Stimulated activated CD8-positive, alpha-beta memory T cell treated with anti-CD3 and anti-CD28 coated beads, Interleukin-2, amount 100 ng/mL, for 1 hour (primary cell): ENCODE data around the gene ESPNL.

ENCODE experiments used
- DNase-seq, 2 donors: peaks; one replicate each; pipeline ENCODE4 v3.0.0-alpha.2; 2020; ENCODE audit warnings: low read depth in 2 of 2

Gene ESPNL

DNA sequence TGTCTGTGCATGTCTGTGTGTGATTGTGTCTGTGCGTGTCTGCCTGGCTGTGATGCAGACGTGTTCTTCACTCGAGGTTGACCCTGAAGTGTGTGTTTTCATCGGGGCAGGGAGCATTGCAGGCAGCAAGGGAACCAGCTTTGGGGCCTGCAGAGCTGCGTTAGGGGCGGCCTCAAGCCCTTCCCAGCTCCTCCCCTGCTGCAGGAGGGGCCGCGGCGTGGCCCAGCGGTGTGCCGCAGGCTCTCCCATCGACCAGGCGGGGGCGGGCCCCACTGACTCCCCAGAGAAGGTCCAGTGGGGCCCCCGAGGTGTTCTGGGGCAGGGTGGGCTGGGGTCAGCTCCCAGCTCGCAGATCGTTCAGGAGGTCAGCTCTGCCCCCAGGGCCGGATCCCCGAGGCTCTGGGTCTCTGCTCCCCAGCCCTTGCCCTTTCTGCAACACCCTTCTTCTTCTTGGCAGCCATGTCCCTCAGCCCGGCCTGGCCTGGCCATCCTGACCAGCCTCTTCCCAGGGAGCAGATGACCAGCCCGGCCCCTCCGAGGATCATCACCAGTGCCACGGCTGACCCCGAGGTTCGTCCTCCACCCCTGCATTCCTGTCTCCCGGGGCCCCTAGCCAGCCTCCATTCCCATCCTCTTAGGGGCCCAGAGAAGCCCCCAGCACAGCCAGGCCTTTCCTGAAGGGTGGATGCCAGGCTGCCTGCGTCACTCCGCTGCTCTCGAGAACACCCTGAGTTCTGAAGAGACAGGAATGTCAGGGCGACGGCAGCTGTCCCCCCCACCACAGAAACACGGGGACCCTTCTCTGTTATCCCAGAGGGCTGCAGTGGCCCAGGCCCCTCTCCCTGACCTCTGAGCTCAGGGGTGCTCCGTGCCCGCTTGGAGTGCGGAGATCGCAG is 27.3 kb downstream of the ESPNL start:
- no peak for DNase-seq

DNA sequence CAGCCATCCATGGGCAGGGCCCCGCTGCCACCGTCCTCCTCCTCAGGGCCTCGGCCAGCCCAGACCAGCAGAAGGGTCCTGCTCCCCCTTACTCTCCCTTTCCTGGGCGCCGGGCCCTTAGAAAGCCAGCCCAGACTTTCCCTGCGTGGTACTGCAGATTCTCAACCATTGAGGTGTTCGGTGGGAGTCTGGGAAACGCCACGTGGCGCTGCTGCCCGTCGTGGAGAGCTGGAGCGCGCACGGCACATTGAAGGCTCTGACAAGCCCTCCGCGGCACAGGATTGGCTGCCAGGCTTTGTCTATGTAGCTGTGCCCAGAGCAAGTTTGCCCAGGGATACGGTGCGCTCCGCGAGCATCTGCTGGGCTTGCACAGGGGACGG is 27.9 kb downstream of the ESPNL start:
- DNase-seq: no peak

DNA sequence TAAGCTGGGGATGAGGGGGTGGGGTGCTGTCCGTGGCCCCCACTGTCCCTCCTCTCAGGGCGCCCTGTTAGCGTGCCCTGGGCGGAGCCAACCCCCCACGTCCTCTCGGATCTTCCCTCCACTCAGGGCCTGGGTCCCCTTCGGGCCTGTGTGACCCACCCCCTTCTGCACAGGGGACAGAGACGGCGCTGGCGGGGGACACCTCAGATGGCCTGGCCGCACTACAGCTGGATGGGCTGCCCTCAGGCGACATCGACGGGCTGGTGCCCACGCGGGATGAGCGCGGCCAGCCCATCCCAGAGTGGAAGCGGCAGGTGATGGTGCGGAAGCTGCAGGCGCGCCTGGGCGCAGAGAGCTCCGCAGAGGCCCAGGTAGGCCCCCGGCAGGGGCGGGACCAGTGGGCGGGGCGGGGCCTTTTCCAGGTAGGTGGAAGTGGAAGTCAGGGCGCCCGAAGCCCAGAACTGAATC is 28.4 kb downstream of the ESPNL start:
- no peak for DNase-seq

DNA sequence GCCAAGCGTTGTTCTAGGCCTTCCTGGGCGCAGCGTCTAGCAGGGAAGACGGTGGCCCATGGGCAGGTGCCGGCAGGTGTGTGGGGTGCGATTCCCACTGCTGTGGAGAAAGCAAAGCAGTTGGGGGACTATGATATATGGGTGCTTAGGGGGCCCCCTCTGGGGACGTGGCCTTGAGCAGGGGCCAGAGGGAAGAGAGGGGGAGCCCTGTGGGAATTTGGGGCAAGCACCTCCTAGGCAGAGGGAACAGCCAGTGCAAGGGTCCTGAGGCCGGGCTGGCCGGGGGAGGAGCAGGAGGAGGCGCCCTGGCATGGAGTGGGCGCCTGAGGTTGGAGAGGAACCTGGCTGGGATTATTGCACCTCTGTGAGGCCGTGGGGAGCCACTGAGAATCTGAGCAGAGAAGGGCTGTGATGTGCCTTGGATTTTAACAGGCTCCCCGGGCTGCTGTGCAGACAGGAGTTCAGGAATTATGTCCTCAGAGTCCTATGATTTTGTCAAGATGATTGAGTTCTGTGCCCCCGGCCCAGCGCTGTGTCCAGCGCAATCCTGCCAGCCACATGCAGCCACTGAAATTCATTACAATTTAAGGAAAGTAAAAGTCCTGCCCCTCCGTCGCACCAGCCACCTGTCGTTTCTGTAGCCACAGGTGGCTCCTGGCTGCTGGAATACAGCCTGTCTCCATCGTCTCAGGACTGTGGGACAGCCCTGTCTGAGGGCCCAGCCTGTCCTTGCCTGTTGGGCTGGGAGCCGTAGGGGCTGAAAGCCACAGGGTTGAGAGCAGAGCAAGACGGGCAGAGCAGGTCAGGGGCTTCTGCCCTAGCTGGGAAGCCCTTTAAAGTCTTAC is 29.2 kb downstream of the ESPNL start:
- DNase-seq: no peak

DNA sequence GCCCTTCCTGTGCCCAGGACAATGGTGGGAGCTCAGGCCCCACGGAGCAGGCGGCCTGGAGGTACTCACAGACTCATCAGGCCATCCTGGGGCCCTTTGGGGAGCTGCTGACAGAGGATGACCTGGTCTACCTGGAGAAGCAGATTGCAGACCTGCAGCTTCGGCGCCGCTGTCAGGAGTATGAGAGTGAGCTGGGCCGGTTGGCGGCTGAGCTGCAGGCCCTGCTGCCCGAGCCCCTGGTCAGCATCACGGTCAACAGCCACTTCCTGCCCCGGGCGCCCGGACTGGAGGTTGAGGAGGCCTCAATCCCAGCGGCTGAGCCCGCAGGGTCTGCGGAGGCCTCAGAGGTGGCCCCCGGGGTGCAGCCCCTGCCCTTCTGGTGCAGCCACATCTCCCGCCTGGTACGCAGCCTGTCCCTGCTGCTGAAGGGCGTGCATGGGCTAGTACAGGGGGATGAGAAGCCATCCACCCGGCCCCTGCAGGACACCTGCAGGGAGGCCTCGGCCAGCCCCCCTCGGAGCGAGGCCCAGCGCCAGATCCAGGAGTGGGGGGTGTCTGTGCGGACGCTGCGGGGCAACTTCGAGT is 30.1 kb downstream of the ESPNL start:
- DNase-seq: no peak

DNA sequence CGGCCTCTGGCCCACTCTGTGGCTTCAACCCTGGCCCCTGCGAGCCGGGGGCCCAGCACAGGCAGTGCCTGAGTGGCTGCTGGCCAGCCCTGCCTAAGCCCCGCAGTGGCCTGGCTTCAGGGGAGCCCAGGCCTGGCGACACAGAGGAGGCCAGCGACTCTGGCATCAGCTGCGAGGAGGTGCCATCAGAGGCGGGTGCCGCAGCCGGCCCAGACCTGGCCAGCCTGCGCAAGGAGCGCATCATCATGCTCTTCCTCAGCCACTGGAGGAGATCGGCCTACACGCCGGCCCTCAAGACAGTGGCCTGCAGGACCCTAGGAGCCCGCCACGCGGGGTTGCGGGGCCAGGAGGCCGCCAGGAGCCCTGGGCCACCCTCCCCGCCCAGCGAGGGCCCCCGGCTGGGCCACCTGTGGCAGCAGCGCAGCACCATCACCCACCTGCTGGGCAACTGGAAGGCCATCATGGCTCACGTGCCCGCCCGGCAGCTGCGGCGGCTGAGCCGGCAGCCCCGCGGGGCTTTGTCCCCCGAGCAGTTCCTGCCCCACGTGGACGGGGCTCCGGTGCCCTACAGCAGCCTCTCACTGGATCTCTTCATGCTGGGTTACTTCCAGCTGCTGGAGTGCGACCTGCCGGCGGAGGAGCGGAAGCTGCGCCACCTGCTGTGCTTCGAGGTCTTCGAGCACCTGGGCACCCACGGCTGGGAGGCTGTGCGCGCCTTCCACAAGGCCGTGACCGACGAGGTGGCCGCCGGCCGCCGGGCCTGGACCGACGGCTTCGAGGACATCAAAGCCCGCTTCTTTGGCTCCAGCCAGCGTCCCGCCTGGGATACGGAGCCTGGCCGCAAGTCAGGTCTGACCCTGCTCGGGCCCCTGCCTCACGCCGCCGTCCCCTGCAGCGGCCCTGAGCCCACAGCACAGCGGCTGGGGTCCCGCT is 30.8 kb downstream of the ESPNL start:
- DNase-seq: no peak

DNA sequence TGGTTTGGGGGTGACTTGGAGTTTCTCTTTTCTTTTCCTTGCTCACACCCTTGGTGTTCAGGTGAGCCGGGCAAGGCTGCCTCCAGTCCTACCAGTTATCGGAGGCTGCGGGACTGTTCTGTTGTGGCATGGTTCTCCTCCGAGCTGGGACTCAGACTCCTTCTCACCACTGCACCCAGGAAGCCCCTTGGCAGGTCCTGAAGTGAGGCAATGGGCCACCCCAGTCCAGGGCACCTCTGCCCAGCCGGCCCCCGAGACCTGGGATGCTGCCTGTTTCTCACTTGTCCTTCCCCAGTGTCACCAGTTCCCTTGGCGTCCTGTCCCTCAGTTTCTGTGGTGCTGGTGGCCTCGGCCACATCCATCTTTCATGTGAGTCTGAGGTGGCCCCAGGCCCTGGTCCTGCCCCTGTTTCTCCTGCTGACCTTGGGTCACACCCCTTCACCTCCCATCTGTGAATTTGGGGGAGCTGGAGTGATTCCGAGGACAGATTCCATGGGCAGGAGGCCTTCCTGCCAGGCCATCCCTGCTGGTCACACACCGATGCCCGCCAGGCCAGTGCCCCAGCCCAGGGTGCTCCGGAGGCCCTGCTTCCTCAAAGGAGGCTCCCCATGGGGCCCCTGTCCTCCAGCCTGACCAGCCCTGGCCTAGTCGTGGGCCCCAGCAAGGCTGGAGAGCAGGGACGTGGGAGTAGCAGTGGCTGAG is 31.8 kb downstream of the ESPNL start:
- DNase-seq: no peak

DNA sequence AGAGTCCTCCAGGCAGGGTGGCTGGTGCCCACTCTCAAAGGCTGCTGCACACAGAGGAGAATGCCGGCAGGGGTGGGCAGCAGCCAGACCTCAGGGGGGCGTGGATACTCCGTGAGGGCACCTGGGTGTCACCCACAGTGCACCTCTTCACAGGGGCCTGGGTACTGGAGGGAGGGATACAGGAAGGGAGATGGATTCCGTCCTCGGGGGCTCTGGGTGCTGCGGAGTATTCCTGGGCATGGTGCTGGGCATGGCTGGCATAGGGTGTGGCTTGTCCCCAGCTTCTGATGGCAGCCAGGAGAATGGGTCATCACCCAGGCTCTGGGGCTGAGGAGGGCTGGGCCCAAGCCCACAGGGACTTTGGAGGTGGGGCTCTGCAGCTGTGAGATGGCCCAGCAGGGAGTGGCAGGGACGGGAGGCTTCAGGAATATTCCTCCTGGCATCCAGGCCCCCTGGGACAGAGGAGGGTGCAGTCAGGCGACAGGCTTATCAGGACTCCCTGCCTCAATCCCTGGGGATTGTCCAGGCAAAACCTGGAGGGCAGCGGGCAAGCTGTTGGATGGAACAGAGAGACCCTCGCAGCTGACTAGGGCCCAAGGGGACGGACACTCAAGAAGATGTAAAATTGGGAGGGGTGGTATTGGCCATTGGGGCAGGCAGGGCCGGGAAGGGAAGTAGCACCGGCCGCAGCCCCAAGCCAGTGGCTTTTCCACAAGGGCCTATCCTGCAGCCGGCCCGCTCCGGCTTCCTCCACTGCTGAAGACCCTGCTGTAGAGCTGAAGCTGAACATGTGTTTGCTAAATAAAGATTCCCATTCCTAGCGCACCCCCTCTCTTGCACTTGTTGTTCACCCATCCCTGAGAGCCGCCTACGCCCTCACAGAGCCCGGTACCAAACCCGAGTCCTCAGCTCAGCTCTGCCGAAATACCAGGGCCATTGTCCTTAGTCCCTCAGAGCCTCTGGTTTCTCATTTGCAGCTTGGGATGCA is 32.6 kb downstream of the ESPNL start:
- no peak for DNase-seq

DNA sequence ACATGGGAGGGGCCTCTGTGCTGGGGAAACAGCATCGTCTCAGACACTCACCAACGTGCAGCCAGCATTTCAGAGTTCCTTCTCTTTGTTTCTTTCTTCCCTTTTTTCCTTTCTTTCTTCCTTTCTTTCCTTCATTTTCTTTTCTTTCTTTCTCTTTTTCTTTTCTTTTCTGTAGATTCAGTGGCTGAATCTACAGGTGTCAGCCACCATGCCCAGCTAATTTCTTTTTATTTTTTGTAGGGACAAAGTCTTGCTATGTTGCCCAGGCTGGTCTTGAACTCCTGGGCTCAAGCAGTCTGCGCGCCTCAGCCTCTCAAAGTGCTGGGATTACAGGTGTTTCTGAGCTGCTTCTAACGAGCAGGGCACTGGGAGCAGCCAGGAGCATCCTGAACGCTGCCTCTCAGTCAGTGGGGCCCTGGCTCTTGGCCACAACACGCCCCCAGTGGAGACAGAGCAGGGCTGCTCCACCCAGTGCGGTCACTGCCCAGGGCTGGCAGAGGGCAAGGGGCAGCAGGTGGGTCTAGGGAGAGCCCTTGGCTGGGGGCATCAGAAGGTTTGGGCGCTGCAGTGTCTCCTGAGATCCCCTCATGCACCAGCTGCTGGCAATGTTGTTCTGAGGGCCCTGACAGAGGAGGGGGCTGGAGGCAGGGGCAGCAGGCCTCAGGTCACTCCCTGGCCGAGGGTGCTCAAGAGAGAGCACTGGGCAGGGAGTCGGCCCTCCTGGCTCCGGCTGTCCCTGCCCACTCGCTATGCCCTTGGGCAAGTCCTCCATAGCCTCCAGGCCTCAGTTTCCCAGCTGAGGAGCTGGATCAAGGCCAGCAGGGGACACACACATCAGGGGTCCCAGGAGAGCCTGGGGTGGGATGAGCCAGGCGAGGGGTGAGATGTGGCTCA is 33.6 kb downstream of the ESPNL start:
- no peak for DNase-seq

DNA sequence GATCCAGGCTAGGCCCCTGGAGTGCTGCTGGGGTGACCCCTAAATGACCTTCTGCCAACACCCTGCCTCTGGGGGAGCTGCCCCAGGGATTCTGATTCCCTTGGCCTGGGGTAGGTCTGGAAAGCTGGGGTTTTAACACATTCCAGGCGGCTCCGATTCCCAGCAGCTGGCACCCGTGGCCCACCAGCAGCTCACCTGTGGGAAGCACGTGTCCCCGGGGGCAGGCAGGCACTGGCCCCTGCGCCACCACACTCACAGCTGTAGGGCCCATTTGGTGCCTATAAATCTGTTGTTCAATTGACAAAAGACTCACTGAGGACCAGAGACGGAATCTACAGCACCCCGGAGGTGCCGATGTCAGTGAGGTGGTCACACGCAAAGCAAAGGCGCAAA is 34.2 kb downstream of the ESPNL start:
- no peak for DNase-seq

DNA sequence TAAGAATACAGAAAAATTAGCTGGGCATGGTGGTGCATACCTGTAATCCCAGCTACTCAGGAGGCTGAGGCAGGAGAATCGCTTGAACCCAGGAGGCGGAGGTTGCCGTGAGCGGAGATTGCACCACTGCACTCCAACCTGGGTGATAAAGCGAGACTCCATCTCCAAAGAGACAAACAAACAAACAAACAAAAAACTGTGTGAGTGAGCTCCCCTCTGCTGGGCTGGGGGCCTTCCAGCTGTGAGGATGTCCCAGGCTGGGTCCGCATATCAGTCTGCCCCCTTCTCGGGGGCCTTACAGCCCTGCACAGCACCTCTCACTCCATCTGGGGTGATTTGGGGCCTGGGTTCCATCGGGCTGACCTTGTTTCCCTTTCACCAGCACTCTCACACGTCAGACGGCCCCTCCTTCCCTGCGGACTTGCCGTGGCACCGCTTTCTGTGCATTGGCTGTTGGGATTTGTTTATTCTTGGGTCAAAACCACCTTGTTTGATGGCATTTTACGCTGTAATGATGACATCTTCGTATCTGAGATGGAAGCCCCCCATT is 35.5 kb downstream of the ESPNL start:
- no peak for DNase-seq

DNA sequence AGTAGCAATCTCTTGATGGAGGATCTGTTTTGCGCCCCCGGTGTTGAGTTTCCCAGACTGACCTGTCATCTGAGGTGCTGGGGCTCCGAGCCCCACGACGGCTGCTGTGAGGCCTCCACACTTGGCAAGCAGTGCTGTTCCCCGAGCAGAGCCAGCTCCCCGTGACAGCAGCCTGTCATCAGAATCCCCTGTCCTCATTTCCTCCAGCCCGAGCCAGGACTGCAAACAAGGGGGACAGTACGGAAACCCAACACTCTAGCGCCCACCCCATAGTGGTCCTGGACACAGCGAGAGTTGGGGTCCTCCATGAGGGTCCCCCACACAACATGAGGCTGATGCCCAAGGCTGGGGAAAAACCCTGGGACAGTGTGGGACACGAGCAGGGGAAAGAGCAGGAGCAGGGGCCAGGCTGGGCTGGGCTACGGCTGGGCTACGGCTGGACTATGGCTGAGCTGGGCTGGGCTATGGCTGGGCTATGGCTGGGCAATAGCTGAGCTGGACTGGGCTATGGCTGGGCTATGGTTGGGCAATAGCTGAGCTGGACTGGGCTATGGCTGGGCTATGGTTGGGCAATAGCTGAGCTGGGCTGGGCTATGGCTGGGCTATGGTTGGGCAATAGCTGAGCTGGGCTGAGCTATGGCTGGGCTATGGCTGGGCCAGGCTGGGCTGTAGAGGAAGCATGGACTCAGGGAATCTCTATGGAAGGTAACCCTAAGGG is 36.8 kb downstream of the ESPNL start:
- DNase-seq: no peak

DNA sequence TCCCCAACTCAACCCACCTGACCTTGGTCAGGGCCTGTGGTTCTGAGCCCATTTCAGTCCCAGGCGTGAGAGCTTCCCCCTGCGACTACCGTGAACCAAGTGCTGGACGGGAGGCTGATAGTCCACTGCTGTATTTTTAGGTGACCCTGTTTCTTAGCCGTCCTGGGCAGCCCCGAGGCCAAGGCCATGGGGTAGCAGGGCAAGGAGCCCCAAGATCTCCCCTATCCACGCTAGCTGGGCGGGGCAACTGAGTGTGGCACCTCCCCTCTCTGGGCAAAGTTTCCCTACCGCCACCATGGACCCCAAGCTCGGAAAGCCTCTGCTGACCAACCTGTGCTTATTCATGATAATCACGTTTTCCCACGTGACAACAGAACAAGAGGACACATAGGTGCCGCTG is 37.7 kb downstream of the ESPNL start:
- no peak for DNase-seq

DNA sequence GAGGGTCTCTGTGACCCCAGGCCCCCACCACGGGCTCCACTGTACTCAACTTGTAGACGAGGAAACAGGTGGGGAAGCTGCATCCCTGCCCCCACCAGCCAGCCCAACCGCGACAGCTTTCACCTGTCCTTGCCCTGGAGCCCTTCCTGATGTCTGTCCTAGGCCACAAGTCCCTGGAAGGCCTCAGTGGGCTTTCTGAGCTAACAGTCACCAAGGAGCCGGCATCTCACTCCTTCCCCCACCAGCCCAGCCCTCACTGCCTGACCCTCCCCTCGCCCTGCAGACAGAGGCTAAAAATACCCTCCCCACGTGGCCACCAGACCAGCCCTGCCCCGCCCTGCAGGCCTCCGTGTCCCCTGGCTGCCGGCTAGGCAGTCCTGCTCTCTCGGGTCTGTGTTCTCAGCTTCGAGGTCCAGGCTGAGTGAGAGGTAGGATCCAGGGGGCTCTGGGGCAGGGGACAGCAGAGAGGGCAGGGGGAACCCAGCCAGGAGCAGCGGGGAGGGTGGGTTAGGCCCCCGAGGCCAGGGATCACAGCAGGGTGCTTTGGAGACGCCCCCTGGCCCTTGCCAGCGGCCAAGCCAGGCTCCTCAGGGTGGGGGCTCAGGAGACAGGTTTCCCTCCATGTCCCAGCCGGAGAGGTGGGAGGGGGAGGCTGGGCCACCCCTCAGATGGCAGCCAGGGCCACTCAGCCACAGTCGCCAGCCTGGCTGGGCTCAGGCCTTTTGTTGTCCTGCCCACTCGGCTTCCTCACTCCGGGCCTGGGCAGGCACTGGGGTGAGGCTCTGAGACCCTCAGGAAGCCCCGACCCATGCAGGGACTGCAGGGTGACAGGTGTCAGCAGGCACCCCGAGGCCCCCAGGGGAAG is 38.4 kb downstream of the ESPNL start, which contains the start of gene KLHL30:
Gene KLHL30 (plus strand): TSS at position 338 of the 865 bp plus-strand sequence. CDS start 2,087 bp downstream, outside the sequence.
- DNase-seq: no peak

DNA sequence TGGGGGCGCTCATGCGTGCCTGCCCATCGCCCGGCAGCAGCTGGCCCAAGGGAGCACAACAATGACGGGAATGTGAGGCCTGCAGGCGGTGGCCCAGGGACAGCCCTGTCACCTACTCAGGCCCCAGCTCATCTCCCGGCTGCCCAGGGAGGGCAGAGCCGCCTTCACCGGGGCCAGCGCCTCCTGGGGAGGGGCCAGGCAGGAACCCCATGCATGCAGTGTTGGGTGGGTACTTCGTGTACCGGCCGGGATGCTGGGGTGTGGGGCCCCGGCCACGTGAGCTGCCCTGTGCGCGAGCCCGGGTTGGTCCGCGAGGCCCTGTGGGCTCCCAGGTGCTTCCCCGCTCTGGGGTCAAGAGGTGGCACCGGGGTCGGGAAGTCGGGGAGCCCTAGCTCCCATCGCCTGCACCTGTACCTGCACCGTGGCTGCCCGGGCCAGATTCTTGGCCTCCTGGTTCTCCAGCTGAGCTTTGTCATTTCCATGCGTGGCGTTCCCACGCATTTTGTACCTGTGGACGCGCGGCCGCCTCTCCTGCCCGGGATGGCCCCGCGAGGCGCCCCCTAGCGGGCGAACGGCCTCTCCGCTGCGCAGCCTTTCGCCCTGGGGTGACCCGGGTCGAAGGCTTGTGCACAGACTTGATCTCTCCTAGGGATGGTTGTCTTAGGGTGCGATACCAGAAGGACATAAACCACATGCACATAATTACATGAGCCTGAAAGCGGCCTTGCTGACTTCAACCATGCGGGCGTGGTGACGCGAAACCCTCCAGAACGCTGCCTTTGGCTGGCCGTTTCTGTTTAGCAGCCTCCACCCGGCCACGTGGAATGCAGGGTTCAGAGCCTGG is 39.3 kb downstream of the ESPNL start:
- DNase-seq: no peak
